NCI-H748 (cell line): ENCODE data around the gene PHF21B.
"Not testable (repeated sequence)": the region's sequence is repeated elsewhere in the genome, so short reads cannot be mapped to it uniquely, and the experiment has no call there.

Experiments used
- DNase-seq: peaks from one replicate; lab custom pipeline; 2025; ENCODE audit not compliant: unreplicated experiment; lab: John Stamatoyannopoulos, UW

The PHF21B gene

DNA sequence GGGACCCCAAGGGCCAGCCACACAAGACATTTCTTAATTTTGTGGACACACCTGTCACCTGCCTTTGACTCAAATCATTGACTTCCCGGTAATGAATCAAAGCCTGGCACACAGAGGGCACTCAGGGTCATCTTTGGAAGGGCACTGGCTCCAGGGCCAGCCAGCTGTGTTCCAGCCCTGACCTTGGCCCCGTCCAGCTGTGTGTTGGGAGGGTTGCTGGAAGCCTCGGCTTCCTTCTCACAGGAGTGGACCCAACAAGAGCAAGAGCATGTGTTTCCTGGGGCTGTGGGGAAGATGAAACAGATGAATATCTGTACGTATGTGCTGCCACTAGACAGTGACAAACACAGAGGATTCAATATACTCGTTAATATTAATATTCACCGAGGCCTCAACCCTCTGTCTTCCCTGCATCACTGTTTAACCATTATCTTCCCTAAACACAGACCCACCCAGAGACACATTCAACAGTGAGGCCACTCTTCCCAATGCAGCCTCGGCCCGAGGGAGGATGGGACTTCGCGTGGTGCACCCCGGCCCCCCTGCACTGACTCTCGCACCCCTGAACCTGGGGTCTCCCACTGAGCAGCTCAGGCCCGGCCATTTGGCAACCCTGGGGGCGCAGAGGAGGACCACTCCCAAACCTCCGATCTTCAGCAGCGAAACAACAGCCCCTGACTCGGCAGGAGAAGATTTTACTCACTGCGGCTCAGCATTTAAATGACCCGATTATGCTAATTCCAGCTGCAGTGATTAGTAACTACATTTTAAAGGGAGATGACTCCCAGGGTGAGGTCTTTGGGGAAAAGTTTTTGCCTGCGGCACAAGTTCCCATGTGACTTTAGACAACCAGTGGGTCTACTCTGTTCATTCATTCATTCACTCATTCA, 45.7 kb downstream of the PHF21B start:
- DNase-seq: no peak

- DNase-seq: no peak
Measured at GRCh38 chr22:44962741-44963454, 46.9 kb downstream of the PHF21B start.

- not testable (repeated sequence) for DNase-seq
Measured at GRCh38 chr22:44961682-44962081, 48.1 kb downstream of the PHF21B start.

DNA sequence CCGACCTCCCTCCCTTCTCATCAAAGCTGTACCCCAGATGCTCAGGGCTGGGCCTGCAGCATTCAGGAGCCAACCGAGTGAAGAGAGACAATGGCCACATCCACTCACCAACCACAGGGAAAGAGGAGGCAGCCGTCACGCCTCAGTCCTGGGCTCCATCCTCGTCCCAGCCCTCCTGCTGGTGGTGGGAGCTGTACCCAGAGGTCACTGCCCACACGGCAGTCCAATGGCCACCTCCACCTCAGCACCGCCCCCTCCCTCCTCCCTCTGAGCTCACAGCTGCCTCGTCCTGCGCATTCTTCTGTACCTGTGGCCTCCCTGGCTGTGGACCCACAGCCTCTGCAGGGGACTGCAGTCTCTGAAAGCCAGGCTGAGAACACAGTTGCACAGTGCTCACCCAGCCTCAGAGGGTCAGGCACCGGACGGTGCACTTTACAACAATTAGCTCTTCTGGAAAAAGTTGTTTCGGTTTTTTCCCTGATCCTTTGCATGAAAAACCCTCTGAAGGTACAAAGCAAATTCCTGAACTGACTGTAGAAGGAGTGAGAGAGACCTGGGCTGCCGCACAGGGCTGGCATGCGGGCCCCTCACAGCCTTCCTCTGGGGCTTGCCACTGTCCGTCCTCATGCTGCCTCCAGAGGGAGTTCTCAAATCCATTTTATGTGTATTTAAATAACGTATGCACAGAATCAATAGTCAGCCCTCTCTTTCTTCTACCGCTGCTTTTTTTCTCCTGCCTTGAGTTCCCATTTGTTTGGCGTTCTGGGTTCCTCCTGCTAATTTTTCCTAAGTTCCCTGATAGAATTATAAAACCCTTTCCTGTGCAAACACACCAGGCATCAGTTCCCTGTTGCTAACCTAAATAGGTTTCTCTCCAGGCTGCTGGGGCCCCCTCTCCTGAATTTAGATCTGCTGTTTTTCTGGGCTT, 52.7 kb downstream of the PHF21B start:
- no peak for DNase-seq

DNA sequence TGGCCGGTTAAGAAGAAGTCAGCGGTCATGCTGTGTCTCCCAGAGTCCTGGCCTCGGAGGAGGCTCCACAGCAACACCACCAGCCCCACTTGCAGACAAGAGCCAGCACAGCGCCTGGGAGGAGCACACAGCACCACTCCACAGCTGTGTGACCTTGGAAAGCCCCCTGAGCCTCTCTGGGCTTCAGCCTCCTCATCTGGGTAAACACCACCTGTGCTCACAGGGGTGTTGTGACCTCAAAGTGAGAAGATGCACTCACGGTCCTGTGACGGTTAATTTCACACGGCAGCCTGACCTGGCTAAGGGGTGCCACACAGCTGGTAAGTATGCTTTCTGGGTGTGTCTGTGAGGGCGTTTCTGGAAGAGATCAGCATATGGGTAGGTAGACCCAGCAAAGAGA, 54.7 kb downstream of the PHF21B start:
- no peak for DNase-seq

GRCh38 chr22:44954149-44954548, 55.7 kb downstream of the PHF21B start:
- no peak for DNase-seq

DNA sequence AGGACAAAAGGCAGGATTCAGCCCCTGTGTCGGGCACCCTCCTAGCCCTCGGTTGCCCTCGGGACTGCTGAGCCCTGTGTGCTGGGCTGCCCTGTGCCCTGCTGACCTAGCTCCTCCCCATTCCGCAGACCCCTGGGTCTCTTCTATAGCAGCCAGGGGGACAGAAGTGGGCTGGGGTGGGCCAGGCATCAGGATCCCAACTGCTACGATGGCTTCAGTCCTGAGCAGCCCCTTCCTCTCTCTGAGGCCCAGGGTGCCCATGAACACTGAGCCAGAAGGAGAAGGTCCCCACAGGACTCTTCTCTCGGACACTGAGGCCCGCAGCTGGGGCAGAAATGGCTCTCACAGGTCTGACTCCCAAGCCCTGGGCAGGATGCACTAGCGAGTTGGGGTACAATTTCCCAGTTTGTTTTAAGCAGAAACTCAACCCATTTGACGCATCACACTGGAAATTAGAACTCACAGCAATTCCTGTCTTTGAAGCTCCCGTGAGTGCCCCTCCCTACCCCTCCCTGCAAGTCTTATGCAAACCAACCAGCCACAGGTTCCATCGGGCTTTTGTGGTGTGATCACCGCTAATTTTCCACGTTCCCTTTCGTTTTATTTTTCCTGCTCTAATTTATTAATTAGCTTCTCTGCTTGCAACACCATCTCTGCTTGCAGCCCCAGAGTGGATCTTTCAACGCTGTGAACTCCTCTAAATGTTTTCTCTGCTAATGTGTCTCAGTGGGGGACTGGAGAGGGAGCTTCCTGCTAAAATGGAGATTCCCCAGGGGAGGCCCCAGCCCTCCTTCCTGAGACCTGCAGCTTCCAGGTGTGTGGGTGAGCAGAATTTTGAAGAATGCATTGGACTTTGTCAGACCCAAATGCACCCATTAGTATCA, 56.7 kb downstream of the PHF21B start:
- DNase-seq: no peak

DNA sequence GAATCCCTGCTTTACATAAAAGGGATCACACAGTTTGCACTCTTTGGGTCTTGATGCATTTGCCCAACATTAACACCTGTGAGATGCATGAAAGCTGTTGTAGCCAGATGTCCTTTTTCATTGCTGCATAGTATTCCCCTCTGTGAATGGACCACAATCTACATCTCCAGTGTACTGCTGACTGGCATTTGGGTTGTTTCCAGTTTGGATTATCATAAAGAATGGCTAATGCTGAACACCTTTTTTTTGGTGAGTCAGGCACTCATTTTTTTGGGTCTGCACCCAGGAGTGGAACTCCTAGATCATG, 58.3 kb downstream of the PHF21B start:
- no peak for DNase-seq

DNA sequence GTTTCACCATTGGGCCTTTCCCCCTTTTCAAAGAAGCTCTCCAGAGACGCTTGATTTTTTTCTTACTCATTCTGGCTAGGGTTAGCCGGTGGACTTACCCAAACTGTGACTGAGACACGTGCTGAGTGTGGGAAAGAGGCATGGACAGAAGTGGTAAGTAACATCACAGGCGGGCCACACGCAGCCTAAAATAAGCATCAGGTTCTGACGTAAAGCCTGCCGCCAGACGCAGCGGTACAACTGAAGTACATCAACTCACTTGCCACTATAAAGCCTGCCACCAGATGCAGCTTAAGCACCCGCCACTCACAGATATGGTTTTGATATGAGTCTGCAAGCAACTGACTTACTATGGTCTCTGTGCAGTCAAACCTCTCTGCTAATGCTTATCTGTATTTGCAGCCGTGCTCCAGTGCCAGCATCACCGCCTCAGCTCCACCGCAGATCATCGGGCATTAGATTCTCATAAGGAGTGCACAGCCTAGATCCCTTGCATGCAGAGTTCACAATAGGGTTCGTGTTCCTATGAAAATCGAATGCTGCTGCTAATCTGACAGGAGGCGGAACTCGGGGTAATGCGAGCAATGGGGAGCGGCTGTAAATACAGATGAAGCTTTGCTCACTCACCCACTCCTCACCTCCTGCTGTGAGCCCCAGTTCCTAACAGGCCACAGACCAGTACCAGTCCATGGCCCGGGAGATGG, 58.8 kb downstream of the PHF21B start:
- DNase-seq: no peak

- DNase-seq: no peak
Measured at GRCh38 chr22:44947846-44948245, 62.0 kb downstream of the PHF21B start.

DNA sequence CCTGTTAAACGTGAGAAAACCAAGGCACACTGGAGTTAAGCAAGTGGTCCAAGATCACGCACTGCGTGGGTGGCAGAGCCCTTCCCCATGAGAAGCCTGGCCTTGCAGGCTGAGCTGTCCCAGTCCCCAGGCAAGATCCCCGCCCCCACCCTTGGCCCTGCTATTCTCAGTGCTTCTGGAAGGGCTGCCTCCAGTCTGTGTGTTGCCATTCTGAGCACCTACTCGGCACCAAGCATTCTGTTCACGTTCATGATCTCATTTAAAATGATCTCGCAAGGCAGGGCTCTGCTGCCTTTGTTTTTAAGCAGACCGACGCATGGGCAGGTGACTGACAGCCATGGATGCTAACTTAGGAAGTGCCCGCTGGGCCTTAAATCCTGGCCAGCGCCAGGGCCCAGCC, 62.8 kb downstream of the PHF21B start:
- DNase-seq: no peak

DNA sequence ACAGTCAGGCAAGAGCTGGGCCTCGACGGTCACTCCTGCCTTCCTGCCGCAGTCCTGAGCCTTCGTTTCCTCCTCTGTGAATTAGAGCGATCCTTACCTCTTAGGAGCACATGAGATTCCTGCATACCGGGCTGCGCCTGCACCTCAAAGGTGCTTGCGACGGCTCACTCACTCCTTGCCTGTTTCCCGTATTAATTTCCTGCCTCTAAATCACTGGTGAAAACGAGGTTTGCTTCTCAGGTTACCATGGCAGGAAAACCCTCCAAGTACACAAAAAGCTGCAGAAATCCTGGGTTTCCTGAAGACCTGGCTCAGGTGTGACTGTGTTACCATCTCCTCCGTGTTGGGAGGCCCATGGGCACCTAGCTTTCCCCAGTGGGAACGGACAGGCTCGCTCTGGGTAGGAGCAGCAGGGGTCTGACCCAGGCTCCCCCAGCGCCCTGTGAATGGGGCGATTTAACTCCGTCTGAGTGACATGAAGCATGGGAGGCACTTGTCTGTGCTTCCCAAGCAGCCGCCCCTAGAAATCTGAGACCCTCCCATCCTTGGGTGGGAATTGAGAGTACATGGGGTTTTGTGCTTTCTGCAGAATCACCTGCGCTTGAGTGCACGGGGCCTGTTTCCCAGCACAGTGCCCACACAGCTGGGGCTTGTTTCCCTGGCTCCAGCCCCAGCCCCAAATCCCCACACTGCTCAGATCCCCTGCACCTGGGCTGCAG, 64.8 kb downstream of the PHF21B start:
- no peak for DNase-seq

DNA sequence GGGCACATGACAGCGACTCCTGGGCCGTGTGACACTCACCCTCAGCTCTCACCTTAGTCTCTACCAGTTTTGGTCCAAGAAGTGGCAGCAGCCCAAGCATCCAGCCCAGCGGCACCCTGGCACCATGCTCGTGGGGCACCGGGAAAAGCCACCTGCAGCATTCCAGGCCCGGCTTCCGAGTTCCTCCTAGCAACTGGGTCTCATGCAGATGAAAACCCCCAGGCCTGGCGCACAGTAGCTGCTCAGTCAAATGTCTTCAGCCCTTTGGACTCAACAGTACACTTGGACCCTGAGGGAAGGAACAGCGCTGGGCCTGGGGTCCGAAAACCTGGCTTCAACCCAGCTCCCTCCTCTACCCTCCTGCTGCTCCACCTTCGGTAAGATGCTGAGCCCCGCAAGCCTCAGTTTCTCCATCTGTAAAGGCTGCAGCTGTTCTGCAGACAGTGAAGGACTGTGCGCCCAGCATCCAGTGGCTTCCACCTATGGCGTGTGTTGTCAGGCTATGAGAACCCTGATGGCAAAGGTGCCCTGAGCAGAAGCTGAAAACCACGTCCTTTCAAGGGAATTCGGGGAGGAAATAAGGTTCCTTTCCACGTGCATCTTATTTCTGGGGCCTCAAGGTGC, 66.0 kb downstream of the PHF21B start:
- DNase-seq: no peak

DNA sequence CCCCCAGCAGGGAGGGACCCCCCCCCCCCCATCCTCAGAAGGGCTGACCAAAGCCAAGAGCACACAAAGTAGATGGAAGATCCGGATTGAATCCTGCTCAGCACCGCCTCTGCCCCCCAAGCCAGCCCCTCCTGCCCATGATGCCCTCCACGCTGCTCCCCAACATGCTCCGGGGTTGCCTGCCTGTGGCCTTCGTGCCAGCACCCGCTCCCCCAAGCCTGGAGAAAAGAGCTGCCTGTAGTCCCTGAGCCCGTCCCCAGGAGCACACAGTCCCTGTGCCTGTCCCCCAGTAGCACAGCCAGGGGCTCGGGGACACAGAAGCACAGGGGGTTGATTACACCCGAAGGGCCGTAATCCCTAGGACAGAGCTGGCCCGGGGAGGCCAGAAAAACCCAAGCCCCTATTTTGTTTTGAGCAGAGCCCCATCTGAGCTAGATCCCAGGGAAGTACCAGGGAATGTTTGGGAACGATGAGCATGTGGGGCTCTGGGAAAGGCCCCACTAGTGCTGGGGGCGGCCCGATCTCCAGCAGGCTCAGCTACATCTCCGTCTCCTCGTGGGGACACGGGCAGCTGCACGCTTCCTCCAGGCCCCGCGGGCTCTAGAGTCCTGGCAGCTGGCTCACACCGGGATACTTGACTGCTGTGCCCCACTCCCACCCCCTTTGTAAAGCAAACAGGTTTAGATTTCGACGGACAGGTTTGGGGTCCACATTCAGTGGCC, 66.7 kb downstream of the PHF21B start:
- DNase-seq: no peak

GRCh38 chr22:44942056-44942455, 67.7 kb downstream of the PHF21B start:
- DNase-seq: no peak

DNA sequence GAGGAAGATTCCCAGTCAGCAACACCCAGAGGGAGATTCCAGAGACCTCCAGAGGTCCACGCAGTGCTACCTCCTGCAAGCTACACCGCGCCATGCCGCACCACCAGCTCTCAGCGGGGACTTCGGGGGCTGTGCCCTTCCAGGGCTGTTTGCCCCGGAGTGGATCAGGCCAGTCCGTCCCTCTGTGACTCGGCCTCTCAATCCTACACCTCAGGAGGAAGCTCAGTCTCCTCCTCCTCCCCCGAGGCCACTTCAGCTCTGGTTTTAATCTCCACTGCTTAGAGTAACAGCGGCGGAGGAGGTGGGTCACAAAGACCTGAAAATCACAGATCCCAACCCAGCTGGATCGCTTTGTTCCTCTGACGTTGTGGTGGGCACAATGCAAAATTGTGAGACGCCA, 68.6 kb downstream of the PHF21B start:
- DNase-seq: no peak

GRCh38 chr22:44940130-44940529, 69.7 kb downstream of the PHF21B start:
- no peak for DNase-seq

DNA sequence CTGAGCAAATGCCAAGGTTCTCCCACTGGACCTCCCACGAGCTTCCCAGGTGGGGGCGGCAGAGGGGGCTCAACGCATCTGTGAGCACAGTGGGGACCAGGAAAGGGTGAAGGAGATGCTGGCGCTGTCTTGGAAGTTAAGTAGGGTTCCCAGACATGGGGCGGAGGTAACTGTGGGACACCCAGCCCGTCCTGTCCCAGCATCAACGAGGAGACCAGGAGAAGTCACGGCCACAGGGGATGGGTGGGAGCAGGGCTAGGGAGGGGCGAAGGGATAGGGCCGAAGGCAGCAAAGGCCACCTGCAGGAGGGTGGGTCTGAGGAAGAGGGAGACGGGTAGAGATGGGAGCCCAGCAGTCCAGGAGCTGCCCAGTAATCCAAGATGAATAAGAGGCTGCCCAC, 70.4 kb downstream of the PHF21B start:
- DNase-seq: no peak
